Left ventricle myocardium superior (tissue), 1 donor: ENCODE results near the gene LRRC10. TPM values are rescaled to one million over a fixed set of nuclear protein-coding genes. Genes with fewer than 3 reads are reported as not detected.

ENCODE experiments used
- ATAC-seq: fragments of 200-7000 bp; cut with Tn5 transposase; one replicate; pipeline ENCODE4 v1.9.1; 2020; ENCODE audit warnings: mild to moderate bottlenecking, moderate library complexity
- DNase-seq: peaks from one replicate; pipeline ENCODE4 v3.0.0-alpha.2; 2020
- intact Hi-C: fragments of 100-400 bp; cut with micrococcal nuclease; formaldehyde crosslinking; loops from one replicate; pipeline ENCODE4 v1.11.0; 2022
- long read RNA-seq: library from polyadenylated mRNA; unstranded; transcript quantifications from one replicate; pipeline ENCODE4 v2.0.0, GENCODE V29; 2021
- total RNA-seq: library from RNA; stranded (reverse); fragmentation: NEBNext Ultra II Directional; extraction: Animal tissue kit (Norgen Biotek cat#: 25700); gene quantifications from one replicate; pipeline ENCODE4 v1.2.1, GENCODE V29; 2021
- donor health status: DM: no; HTN: yes; CAD: no; lungs with severe emphysema.

LRRC10 gene
- 50.8 TPM for total RNA-seq
- long read RNA-seq, transcript LRRC10-201 (1 exons, 2,599 nt) = major isoform, 148 of 148 reads
- long read RNA-seq, partial matches to known transcripts = 0 of 148 reads
- long read RNA-seq, other reads (novel, unspliced or antisense) = 0 of 148 reads

GRCh38 chr12:69610729-69611128 is at the start of gene LRRC10:
TSS of gene LRRC10 (minus strand) at chr12:69610907. CDS start at chr12:69610838, 69 bp downstream.
- DNase-seq = peak; percentile 71
- intact Hi-C loops = no loop called here
- ATAC-seq = peak; percentile 89

- intact Hi-C loops = no loop called here
- DNase-seq = no peak
- no peak for ATAC-seq
Measured at GRCh38 chr12:69660164-69660863, 49.6 kb upstream of the LRRC10 start.

- no peak for ATAC-seq
- DNase-seq = no peak
- intact Hi-C loops = no loop called here
Measured at GRCh38 chr12:69658203-69658602, 47.5 kb upstream of the LRRC10 start.

GRCh38 chr12:69657376-69658137 is 46.9 kb upstream of the LRRC10 start:
- DNase-seq (no peak), ATAC-seq (peak; percentile 44)
- intact Hi-C loops = no loop called here

GRCh38 chr12:69655616-69656340 is 45.1 kb upstream of the LRRC10 start:
- DNase-seq (no peak), ATAC-seq (peak; percentile 38)
- intact Hi-C loops = no loop called here

- DNase-seq (no peak), ATAC-seq (no peak)
- intact Hi-C loops = no loop called here
Measured at GRCh38 chr12:69653703-69654102, 43.0 kb upstream of the LRRC10 start.

GRCh38 chr12:69651922-69652321 is 41.2 kb upstream of the LRRC10 start:
- ATAC-seq (no peak), DNase-seq (no peak)
- intact Hi-C loops = no loop called here

GRCh38 chr12:69649529-69649928 is 38.8 kb upstream of the LRRC10 start:
- peak; percentile 13 for ATAC-seq
- intact Hi-C loops = no loop called here
- no peak for DNase-seq

- intact Hi-C loops = no loop called here
- DNase-seq = no peak
- no peak for ATAC-seq
Measured at GRCh38 chr12:69648476-69648875, 37.8 kb upstream of the LRRC10 start.

- ATAC-seq (no peak), DNase-seq (no peak)
- intact Hi-C loops = no loop called here
Measured at GRCh38 chr12:69647178-69647577, 36.5 kb upstream of the LRRC10 start.

GRCh38 chr12:69645031-69645430 is 34.3 kb upstream of the LRRC10 start:
- intact Hi-C loops = no loop called here
- ATAC-seq = no peak
- no peak for DNase-seq

- intact Hi-C loops = no loop called here
Measured at GRCh38 chr12:69644511-69644910, 33.8 kb upstream of the LRRC10 start.

GRCh38 chr12:69642531-69642930 is 31.8 kb upstream of the LRRC10 start:
- intact Hi-C loops = no loop called here
- DNase-seq (peak; percentile 65), ATAC-seq (peak; percentile 97)

More at GRCh38 chr12:69644511-69644910, 33.8 kb upstream of the LRRC10 start:
- DNase-seq (no peak), ATAC-seq (no peak)

- no peak for DNase-seq
- no peak for ATAC-seq
- intact Hi-C loops = no loop called here
Measured at GRCh38 chr12:69641546-69641945, 30.8 kb upstream of the LRRC10 start.

GRCh38 chr12:69639400-69640016 is 28.8 kb upstream of the LRRC10 start:
- ATAC-seq = peak; percentile 50
- intact Hi-C loops = no loop called here
- DNase-seq = peak; percentile 78

- DNase-seq (no peak), ATAC-seq (no peak)
- intact Hi-C loops = no loop called here
Measured at GRCh38 chr12:69633061-69633460, 22.4 kb upstream of the LRRC10 start.

GRCh38 chr12:69630191-69630590 is 19.5 kb upstream of the LRRC10 start:
- intact Hi-C loops = no loop called here

GRCh38 chr12:69627501-69627900 is 16.8 kb upstream of the LRRC10 start:
- ATAC-seq (no peak), DNase-seq (no peak)
- intact Hi-C loops = no loop called here

More at GRCh38 chr12:69630191-69630590, 19.5 kb upstream of the LRRC10 start:
- DNase-seq (no peak), ATAC-seq (no peak)

GRCh38 chr12:69623970-69624369 is 13.3 kb upstream of the LRRC10 start:
- peak; percentile 92 for ATAC-seq
- intact Hi-C loops = no loop called here

More at GRCh38 chr12:69623970-69624369, 13.3 kb upstream of the LRRC10 start:
- DNase-seq = peak; percentile 92
